ENCODE data around the gene CFAP46.
"Not testable (repeated sequence)": the region's sequence is repeated elsewhere in the genome, so short reads cannot be mapped to it uniquely, and the experiment has no call there.

DNA sequence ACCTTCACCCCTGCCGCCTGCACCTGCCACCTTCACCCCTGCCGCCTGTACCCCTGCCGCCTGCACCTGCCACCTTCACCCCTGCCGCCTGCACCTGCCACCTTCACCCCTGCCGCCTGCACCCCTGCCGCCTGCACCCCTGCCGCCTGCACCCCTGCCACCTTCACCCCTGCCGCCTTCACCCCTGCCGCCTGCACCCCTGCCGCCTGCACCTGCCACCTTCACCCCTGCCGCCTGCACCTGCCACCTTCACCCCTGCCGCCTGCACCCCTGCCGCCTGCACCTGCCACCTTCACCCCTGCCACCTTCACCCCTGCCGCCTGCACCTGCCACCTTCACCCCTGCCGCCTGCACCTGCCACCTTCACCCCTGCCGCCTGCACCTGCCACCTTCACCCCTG lies 53.9 kb downstream of the CFAP46 start:
- not testable (repeated sequence) for TF ChIP-seq CBFB (CRISPR knock-in tag; IDR thresholded peaks at IDR 0.05; ENCODE audit: low read depth); CTCF (IDR thresholded peaks at IDR 0.05); ESRRA (CRISPR knock-in tag; IDR thresholded peaks at IDR 0.05; ENCODE audit: borderline replicate concordance); PRDM15 (CRISPR knock-in tag; IDR thresholded peaks at IDR 0.05)
- TF ChIP-seq, protein P1, sequence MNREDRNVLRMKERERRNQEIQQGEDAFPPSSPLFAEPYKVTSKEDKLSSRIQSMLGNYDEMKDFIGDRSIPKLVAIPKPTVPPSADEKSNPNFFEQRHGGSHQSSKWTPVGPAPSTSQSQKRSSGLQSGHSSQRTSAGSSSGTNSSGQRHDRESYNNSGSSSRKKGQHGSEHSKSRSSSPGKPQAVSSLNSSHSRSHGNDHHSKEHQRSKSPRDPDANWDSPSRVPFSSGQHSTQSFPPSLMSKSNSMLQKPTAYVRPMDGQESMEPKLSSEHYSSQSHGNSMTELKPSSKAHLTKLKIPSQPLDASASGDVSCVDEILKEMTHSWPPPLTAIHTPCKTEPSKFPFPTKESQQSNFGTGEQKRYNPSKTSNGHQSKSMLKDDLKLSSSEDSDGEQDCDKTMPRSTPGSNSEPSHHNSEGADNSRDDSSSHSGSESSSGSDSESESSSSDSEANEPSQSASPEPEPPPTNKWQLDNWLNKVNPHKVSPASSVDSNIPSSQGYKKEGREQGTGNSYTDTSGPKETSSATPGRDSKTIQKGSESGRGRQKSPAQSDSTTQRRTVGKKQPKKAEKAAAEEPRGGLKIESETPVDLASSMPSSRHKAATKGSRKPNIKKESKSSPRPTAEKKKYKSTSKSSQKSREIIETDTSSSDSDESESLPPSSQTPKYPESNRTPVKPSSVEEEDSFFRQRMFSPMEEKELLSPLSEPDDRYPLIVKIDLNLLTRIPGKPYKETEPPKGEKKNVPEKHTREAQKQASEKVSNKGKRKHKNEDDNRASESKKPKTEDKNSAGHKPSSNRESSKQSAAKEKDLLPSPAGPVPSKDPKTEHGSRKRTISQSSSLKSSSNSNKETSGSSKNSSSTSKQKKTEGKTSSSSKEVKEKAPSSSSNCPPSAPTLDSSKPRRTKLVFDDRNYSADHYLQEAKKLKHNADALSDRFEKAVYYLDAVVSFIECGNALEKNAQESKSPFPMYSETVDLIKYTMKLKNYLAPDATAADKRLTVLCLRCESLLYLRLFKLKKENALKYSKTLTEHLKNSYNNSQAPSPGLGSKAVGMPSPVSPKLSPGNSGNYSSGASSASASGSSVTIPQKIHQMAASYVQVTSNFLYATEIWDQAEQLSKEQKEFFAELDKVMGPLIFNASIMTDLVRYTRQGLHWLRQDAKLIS (CRISPR knock-in tag; IDR thresholded peaks at IDR 0.05; ENCODE audit: borderline replicate concordance): not testable (repeated sequence)
